GM19467 (cell line): ENCODE measurements around the gene NME4.
A peak's percentile ranks its signal among the peaks of the same experiment; 100 is the strongest.
"Not testable (repeated sequence)": the region's sequence is repeated elsewhere in the genome, so short reads cannot be mapped to it uniquely, and the experiment has no call there.

Source experiments
- ATAC-seq: cut with Tn5 transposase; IDR thresholded peaks from one replicate; pipeline ENCODE4 v1.9.1; 2021; ENCODE audit warnings: mild to moderate bottlenecking, moderate library complexity; ENCODE audit not compliant: unreplicated experiment

Gene NME4

GRCh38 chr16:396199-396598 lies 800 bp upstream of the NME4 start:
- no peak for ATAC-seq

- ATAC-seq = no peak
Measured at GRCh38 chr16:396605-397004, 394 bp upstream of the NME4 start.

- no peak for ATAC-seq
Measured at GRCh38 chr16:397736-398332, 835 bp downstream of the NME4 start.

GRCh38 chr16:398561-399339 lies 1.8 kb downstream of the NME4 start:
- ATAC-seq = no peak

- no peak for ATAC-seq
Measured at GRCh38 chr16:399340-400019, 2.5 kb downstream of the NME4 start.

GRCh38 chr16:400061-400591 lies 3.1 kb downstream of the NME4 start:
- no peak for ATAC-seq

GRCh38 chr16:401468-402348 lies 4.7 kb downstream of the NME4 start, which contains the start of gene DECR2:
Gene DECR2, plus strand, starts transcription at chr16:401885. Its CDS starts 79 bp downstream, at chr16:401964.
- peak; percentile 55 for ATAC-seq

- no peak for ATAC-seq
Measured at GRCh38 chr16:404971-405486, 8.0 kb downstream of the NME4 start.

- ATAC-seq = no peak
Measured at GRCh38 chr16:405548-406506, 8.8 kb downstream of the NME4 start.

GRCh38 chr16:407253-407652 lies 10.3 kb downstream of the NME4 start:
- ATAC-seq = no peak

GRCh38 chr16:410516-411178 lies 13.6 kb downstream of the NME4 start:
- no peak for ATAC-seq

- ATAC-seq = no peak
Measured at GRCh38 chr16:411576-412265, 14.7 kb downstream of the NME4 start.

GRCh38 chr16:414395-415169 lies 17.6 kb downstream of the NME4 start:
- ATAC-seq = no peak

GRCh38 chr16:415170-415498 lies 18.1 kb downstream of the NME4 start:
- not testable (repeated sequence) for ATAC-seq

- ATAC-seq = not testable (repeated sequence)
Measured at GRCh38 chr16:422179-422578, 25.2 kb downstream of the NME4 start.

- no peak for ATAC-seq
Measured at GRCh38 chr16:424033-424622, 27.1 kb downstream of the NME4 start.

GRCh38 chr16:424623-425081 lies 27.7 kb downstream of the NME4 start:
- no peak for ATAC-seq
